Measurements from ENCODE around the gene SLC9A4. TPM values are rescaled to one million over a fixed set of nuclear protein-coding genes. Genes with fewer than 3 reads are reported as not detected.

The SLC9A4 gene
- total and polyA plus RNA-seq, 9 of the 15 experiments (the other 6 are each of a cell fraction or from before 2014, with no cell fraction given) = 0.04 to 0.15 (median 0.04) TPM; not detected in 5

DNA sequence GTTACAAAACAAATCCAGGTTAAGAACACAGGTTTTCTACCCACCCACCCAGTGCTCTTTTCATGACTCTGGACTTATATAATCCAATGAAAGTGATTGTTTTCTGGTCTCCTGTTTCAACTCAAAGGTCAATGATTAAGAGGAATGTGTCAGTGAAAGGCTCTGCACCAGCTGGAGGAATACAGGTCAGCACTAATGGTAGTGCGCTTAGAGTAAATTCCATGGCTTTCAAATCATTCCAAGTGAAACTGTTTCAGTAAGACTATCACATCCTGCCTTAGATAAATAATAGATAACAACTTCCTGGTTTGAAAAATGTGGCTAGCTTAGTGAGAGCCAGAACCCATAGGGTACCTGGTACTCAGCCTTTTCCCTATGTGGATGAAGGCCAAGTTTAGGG is 47.8 kb downstream of the SLC9A4 start (continued):
- TF ChIP-seq BCLAF1 (IDR thresholded peaks at IDR 0.05; ENCODE audit: borderline replicate concordance in 1 of 2, control insufficient read depth in 1 of 2, low read depth in 2 of 2, low read length in 1 of 2) = no peak
- no peak for TF ChIP-seq CREB1 (IDR thresholded peaks at IDR 0.05)
- no peak for TF ChIP-seq CREB1 (CRISPR knock-in tag; IDR thresholded peaks at IDR 0.05)
- TF ChIP-seq ZNF263 (CRISPR knock-in tag; IDR thresholded peaks at IDR 0.05; ENCODE audit: borderline replicate concordance) = no peak

GRCh38 chr2:102522162-102522561 is 49.1 kb downstream of the SLC9A4 start:
- ChIA-PET POLR2A (no interaction called here), CTCF (ENCODE audit: low intra/inter-chr PET ratio) (no interaction called here)
- BruUV-seq (replicated peaks) = no TSS peak
- H3K9me3 ChIP-seq (replicated peaks; ENCODE audit: control insufficient read depth, insufficient read depth, low read depth, low read length) = no peaks in the 10 kb centered on the region
- H3K9ac ChIP-seq (ENCODE audit: insufficient read depth in 1 of 2, low read depth in 2 of 2, low read length in 2 of 2) = no peak overlapping the region
- H3K4me1 ChIP-seq (replicated peaks in 1 of 2; ENCODE audit: control insufficient read depth in 2 of 2, insufficient read depth in 2 of 2, low read length in 2 of 2) = no peaks in the 10 kb centered on the region
- in situ Hi-C loops (cut with MboI) (loop anchor here (10.0 kb wide), 1 partner anchor 93 kb away; the partner anchor contains the start of gene SLC9A2), intact Hi-C loops (cut with micrococcal nuclease) (no loop called here)
- peaks cover 5 to 17% of the 10 kb centered on the region in 2 experiments; a peak in 2 of 5 replicates for H3K27me3 ChIP-seq (ENCODE audit: control insufficient read depth in 2 of 2, insufficient read depth in 2 of 2, low read length in 2 of 2)
- H2AFZ ChIP-seq (ENCODE audit: low read depth, low read length) = no peak overlapping the region
- H3K27ac ChIP-seq (ENCODE audit: extremely low read depth, low read depth, low read length) = no peak overlapping the region
- H3K4me3 ChIP-seq = no peak overlapping the region
- no peaks in the 10 kb centered on the region for H3K9me1 ChIP-seq (ENCODE audit: control insufficient read depth, insufficient read depth, low read length)
- DNase-seq (ENCODE audit: extremely low read depth in 1 of 4, low spot score in 3 of 4) = no peak
- H3K79me2 ChIP-seq (ENCODE audit: control insufficient read depth, insufficient read depth, low read length) = no peaks in the 10 kb centered on the region
- no peak overlapping the region for H3K4me2 ChIP-seq (ENCODE audit: insufficient read depth, low read length)
- 0% methylated on average over 4 of the region's 4 CpGs for WGBS (ENCODE audit: insufficient coverage, low coverage, missing lambda C conversion rate)
- no peaks in the 10 kb centered on the region; the same call in 1 of the 2 replicates for H4K20me1 ChIP-seq (replicated peaks; ENCODE audit: control insufficient read depth, insufficient read depth, low read length)
- no peak for ATAC-seq
- no peak for FAIRE-seq
- no peaks in the 10 kb centered on the region for H3K36me3 ChIP-seq (ENCODE audit: control insufficient read depth, insufficient read depth, low read length)
- TF ChIP-seq FOXA1 (IDR thresholded peaks at IDR 0.05; ENCODE audit: borderline replicate concordance) (no peak), FOXA3 (CRISPR knock-in tag; conservative IDR thresholded peaks at IDR 0.05 in 1 of 2, IDR thresholded peaks at IDR 0.05 in 1 of 2) (no peak), NR2C2 (CRISPR knock-in tag; IDR thresholded peaks at IDR 0.05) (no peak), NR2C2 (tag; IDR thresholded peaks at IDR 0.05) (no peak), KDM2B (CRISPR knock-in tag; IDR thresholded peaks at IDR 0.05) (no peak), HCFC1 (IDR thresholded peaks at IDR 0.05; ENCODE audit: low read depth, low read length) (no peak), HNRNPK (IDR thresholded peaks at IDR 0.05; ENCODE audit: low read depth, low read length, poor library complexity, severe bottlenecking) (no peak), E2F5 (CRISPR knock-in tag; IDR thresholded peaks at IDR 0.05) (no peak), LEF1 (IDR thresholded peaks at IDR 0.05) (no peak)
- TF ChIP-seq, protein P1, sequence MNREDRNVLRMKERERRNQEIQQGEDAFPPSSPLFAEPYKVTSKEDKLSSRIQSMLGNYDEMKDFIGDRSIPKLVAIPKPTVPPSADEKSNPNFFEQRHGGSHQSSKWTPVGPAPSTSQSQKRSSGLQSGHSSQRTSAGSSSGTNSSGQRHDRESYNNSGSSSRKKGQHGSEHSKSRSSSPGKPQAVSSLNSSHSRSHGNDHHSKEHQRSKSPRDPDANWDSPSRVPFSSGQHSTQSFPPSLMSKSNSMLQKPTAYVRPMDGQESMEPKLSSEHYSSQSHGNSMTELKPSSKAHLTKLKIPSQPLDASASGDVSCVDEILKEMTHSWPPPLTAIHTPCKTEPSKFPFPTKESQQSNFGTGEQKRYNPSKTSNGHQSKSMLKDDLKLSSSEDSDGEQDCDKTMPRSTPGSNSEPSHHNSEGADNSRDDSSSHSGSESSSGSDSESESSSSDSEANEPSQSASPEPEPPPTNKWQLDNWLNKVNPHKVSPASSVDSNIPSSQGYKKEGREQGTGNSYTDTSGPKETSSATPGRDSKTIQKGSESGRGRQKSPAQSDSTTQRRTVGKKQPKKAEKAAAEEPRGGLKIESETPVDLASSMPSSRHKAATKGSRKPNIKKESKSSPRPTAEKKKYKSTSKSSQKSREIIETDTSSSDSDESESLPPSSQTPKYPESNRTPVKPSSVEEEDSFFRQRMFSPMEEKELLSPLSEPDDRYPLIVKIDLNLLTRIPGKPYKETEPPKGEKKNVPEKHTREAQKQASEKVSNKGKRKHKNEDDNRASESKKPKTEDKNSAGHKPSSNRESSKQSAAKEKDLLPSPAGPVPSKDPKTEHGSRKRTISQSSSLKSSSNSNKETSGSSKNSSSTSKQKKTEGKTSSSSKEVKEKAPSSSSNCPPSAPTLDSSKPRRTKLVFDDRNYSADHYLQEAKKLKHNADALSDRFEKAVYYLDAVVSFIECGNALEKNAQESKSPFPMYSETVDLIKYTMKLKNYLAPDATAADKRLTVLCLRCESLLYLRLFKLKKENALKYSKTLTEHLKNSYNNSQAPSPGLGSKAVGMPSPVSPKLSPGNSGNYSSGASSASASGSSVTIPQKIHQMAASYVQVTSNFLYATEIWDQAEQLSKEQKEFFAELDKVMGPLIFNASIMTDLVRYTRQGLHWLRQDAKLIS (CRISPR knock-in tag; IDR thresholded peaks at IDR 0.05) = no peak

All from K562 (cell line).